H7 (cell line): ENCODE measurements around the gene IKZF3. TPM values are rescaled to one million over a fixed set of nuclear protein-coding genes. Genes with fewer than 3 reads are reported as not detected.
A peak's percentile ranks its signal among the peaks of the same experiment; 100 is the strongest.

Source experiments
- DNase-seq: peaks from one replicate; pipeline ENCODE4 v3.0.0; 2012
- H3K27me3 ChIP-seq: 2 replicates; pipeline ENCODE4 v1.6.0; 2011; ENCODE audit warnings: mild to moderate bottlenecking, low read length; ENCODE audit not compliant: control insufficient read depth, insufficient read depth
- H3K36me3 ChIP-seq: replicated peaks from 2 replicates; pipeline ENCODE4 v1.5.1; 2011; ENCODE audit warnings: low read length; ENCODE audit not compliant: control insufficient read depth, insufficient read depth
- H3K4me3 ChIP-seq: 2 replicates; pipeline ENCODE4 v1.5.1; 2011; ENCODE audit warnings: low read depth, mild to moderate bottlenecking, control low read depth, low read length, moderate library complexity; ENCODE audit not compliant: insufficient read depth
- total RNA-seq: library from RNA; depleted of rRNA; stranded (reverse); fragments of >200 nt; shearing (Covaris generic); gene quantifications from 2 replicates; pipeline ENCODE4 v1.2.3, GENCODE V29; 2014

IKZF3 gene
- total RNA-seq, 1 experiment from 2014 or later: 0.10 TPM

GRCh38 chr17:39742126-39742855 is 121.8 kb downstream of the IKZF3 start:
- DNase-seq: no peak
- Histone ChIP-seq H3K27me3 (no peaks in the 10 kb centered on the region), H3K36me3 (peaks cover 25% of the 10 kb centered on the region), H3K4me3 (no peak overlapping the region)

- peaks cover 23% of the 10 kb centered on the region for H3K36me3 ChIP-seq
Measured at GRCh38 chr17:39740357-39741111, 123.6 kb downstream of the IKZF3 start.

GRCh38 chr17:39739885-39740356 is 124.2 kb downstream of the IKZF3 start:
- peak overlapping the region; percentile 80 for H3K4me3 ChIP-seq
- H3K27me3 ChIP-seq: no peaks in the 10 kb centered on the region
- peaks cover 19% of the 10 kb centered on the region for H3K36me3 ChIP-seq
- peak; percentile 70 for DNase-seq

More at GRCh38 chr17:39740357-39741111, 123.6 kb downstream of the IKZF3 start:
- DNase-seq: peak; percentile 92
- Histone ChIP-seq H3K4me3 (peak overlapping the region; percentile 80), H3K27me3 (no peaks in the 10 kb centered on the region)

- DNase-seq: peak; percentile 90
- Histone ChIP-seq H3K36me3 (peaks cover 12% of the 10 kb centered on the region), H3K27me3 (no peaks in the 10 kb centered on the region), H3K4me3 (peak overlapping the region; percentile 80)
Measured at GRCh38 chr17:39738983-39739884, 124.9 kb downstream of the IKZF3 start.

GRCh38 chr17:39738568-39738901 is 125.6 kb downstream of the IKZF3 start:
- Histone ChIP-seq H3K36me3 (peaks cover 7% of the 10 kb centered on the region), H3K4me3 (peak overlapping the region; percentile 80), H3K27me3 (no peaks in the 10 kb centered on the region)
- DNase-seq: peak; percentile 88

GRCh38 chr17:39737760-39738567 is 126.1 kb downstream of the IKZF3 start, which contains the start of gene GRB7:
Gene GRB7 (plus strand): TSS chr17:39737938. CDS start chr17:39742302, 4,364 bp downstream.
- Histone ChIP-seq H3K36me3 (peaks cover 3% of the 10 kb centered on the region), H3K4me3 (peak within 1 kb of the TSS; percentile 80), H3K27me3 (no peaks in the 10 kb centered on the region)
- peak; percentile 93 for DNase-seq

- DNase-seq: no peak
- Histone ChIP-seq H3K36me3 (no peaks in the 10 kb centered on the region; the same call in 1 of the 2 replicates), H3K4me3 (peak overlapping the region; percentile 80), H3K27me3 (no peaks in the 10 kb centered on the region)
Measured at GRCh38 chr17:39737206-39737759, 126.8 kb downstream of the IKZF3 start.

GRCh38 chr17:39736319-39737165 is 127.6 kb downstream of the IKZF3 start:
- H3K27me3 ChIP-seq: no peaks in the 10 kb centered on the region
- H3K36me3 ChIP-seq: no peaks in the 10 kb centered on the region
- H3K4me3 ChIP-seq: no peak overlapping the region
- no peak for DNase-seq

- DNase-seq: no peak
- H3K4me3 ChIP-seq: no peak overlapping the region
- H3K27me3 ChIP-seq: no peaks in the 10 kb centered on the region
Measured at GRCh38 chr17:39735882-39736281, 128.2 kb downstream of the IKZF3 start.

GRCh38 chr17:39732586-39732985 is 131.5 kb downstream of the IKZF3 start:
- no peaks in the 10 kb centered on the region for H3K27me3 ChIP-seq
- peaks cover 6% of the 10 kb centered on the region for H3K36me3 ChIP-seq
- no peak overlapping the region for H3K4me3 ChIP-seq
- DNase-seq: no peak

More at GRCh38 chr17:39735882-39736281, 128.2 kb downstream of the IKZF3 start:
- no peaks in the 10 kb centered on the region for H3K36me3 ChIP-seq

- Histone ChIP-seq H3K4me3 (peak within 1 kb of the TSS; percentile 73), H3K27me3 (no peaks in the 10 kb centered on the region)
Measured at GRCh38 chr17:39730095-39730921, 133.8 kb downstream of the IKZF3 start, which contains the start of gene MIEN1. Gene MIEN1 (minus strand): TSS chr17:39730532. CDS start chr17:39730495, 37 bp downstream.

GRCh38 chr17:39729280-39729851 is 134.7 kb downstream of the IKZF3 start:
- DNase-seq: peak; percentile 51
- peak overlapping the region; percentile 73; the same call in 1 of the 2 replicates for H3K4me3 ChIP-seq
- H3K36me3 ChIP-seq: peaks cover 17% of the 10 kb centered on the region
- H3K27me3 ChIP-seq: no peaks in the 10 kb centered on the region

More at GRCh38 chr17:39730095-39730921, 133.8 kb downstream of the IKZF3 start, which contains the start of gene MIEN1:
- DNase-seq: peak; percentile 99
- H3K36me3 ChIP-seq: peaks cover 9% of the 10 kb centered on the region
